Ovary (tissue), 9 donors: ENCODE measurements around the gene CSTPP1. TPM values are rescaled to one million over a fixed set of nuclear protein-coding genes. Genes with fewer than 3 reads are reported as not detected.

Experiments
- DNase-seq, 5 donors: peaks; one replicate each; pipeline ENCODE4 v3.0.0-alpha.2; 2019 to 2020
- H3K27ac ChIP-seq, 2 donors: fragments of 200-600 bp; one replicate each; pipeline versions ENCODE4 v1.5.1 to v1.8.0; 2019 to 2022
- H3K27me3 ChIP-seq: fragments of 200-600 bp; one replicate; pipeline ENCODE4 v1.8.0; 2022
- H3K36me3 ChIP-seq: fragments of 200-600 bp; sonication (generic); one replicate; pipeline ENCODE4 v1.5.1; 2019
- H3K4me1 ChIP-seq: one replicate; pipeline ENCODE4 v1.8.1; 2013; ENCODE audit warnings: mild to moderate bottlenecking, moderate library complexity; ENCODE audit not compliant: insufficient read depth
- H3K4me3 ChIP-seq: fragments of 200-600 bp; sonication (generic); one replicate; pipeline ENCODE4 v1.5.1; 2017
- H3K9me3 ChIP-seq, 2 donors: fragments of 200-600 bp in 1 of 2; sonication (generic) in 1 of 2; one replicate each; pipeline versions ENCODE4 v1.5.1 to v1.8.1; 2013 to 2019; ENCODE audit warnings: mild to moderate bottlenecking in 1 of 2, moderate library complexity in 1 of 2
- CTCF ChIP-seq, 3 donors: fragments of 450-650 bp in 2 of 3; fragments of 200-600 bp in 1 of 3; IDR thresholded peaks; one replicate each; pipeline versions ENCODE4 v1.5.1 to v1.8.0; 2016 to 2022; ENCODE audit warnings: antibody characterized with exemption in 3 of 3, mild to moderate bottlenecking in 1 of 3
- EP300 ChIP-seq: sonication (generic); formaldehyde crosslinking; IDR thresholded peaks from one replicate; pipeline ENCODE4 v1.6.1; 2017; ENCODE audit warnings: antibody characterized with exemption
- POLR2A ChIP-seq: fragments of 450-650 bp; IDR thresholded peaks from one replicate; pipeline ENCODE4 v1.6.1; 2017; ENCODE audit warnings: antibody characterized with exemption, mild to moderate bottlenecking, moderate library complexity
- WGBS, 3 donors: extraction: QIAGEN DNeasy Blood & Tissue Kit in 1 of 3; methylation state at CpG; one replicate each; pipeline versions ENCODE4 v1.1.5 to v1.1.7; 2013 to 2017; 5-methylcytosine and 5-hydroxymethylcytosine counted together
- intact Hi-C, 4 donors: fragments of 100-400 bp; cut with DNase I; formaldehyde crosslinking; loops; one replicate each; pipeline versions ENCODE4 v1.11.0 to v1.15.1; 2022 to 2023
- polyA plus RNA-seq, 2 donors: library from polyadenylated mRNA; stranded (reverse); fragments of 200-250 nt in 1 of 2; fragments of 350-450 nt in 1 of 2; fragmentation: Illumina TruSeq in 1 of 2; extraction: RNeasy Lipid Tissue Mini Kit (QIAGEN cat#74804) in 1 of 2; gene quantifications; one replicate each; pipeline ENCODE4 v1.2.3, GENCODE V29; 2013 to 2014
- total RNA-seq, 7 donors: library from RNA; depleted of rRNA in 2 of 7; stranded (reverse); fragments of >200 nt in 2 of 7; fragmentation: NEBNext Ultra II Directional in 3 of 7; extraction: Animal tissue kit (Norgen Biotek cat#: 25700) in 3 of 7; gene quantifications; one replicate each; pipeline versions ENCODE4 v1.1.0 to v1.2.4, GENCODE V29; 2016 to 2023
- donor health status: DM: no; HTN: no; CAD: no; lungs with moderate emphysema.
- donor health status: DM: no; HTN: no; CAD: no.
- donor health status: Bipolar disorder and iron deficiency.
- donor health status: DM: yes; HTN: yes; CAD: no.
- donor health status: DM: no; HTN: no; CAD: no.
- donor health status: DM: yes; HTN: yes; CAD: no.

The CSTPP1 gene
- total and polyA plus RNA-seq, 9 donors: 20.3 to 42.6 (median 25.6) TPM

GRCh38 chr11:47051217-47051616 lies 114.7 kb downstream of the CSTPP1 start:
- no peak overlapping the region for H3K27ac ChIP-seq
- H3K4me3 ChIP-seq: no peak overlapping the region
- no peak for TF ChIP-seq POLR2A
- TF ChIP-seq EP300: no peak
- TF ChIP-seq CTCF (IDR thresholded peaks at IDR 0.05): no peak
- WGBS, 3 donors: 11 to 18% (median 18%) methylated on average over 1 of the region's 1 CpG
- no peaks in the 10 kb centered on the region for H3K4me1 ChIP-seq
- no peak for DNase-seq
- no peaks in the 10 kb centered on the region for H3K36me3 ChIP-seq
- intact Hi-C loops: no loop called here
- H3K9me3 ChIP-seq: no peaks in the 10 kb centered on the region
- no peaks in the 10 kb centered on the region for H3K27me3 ChIP-seq

DNA sequence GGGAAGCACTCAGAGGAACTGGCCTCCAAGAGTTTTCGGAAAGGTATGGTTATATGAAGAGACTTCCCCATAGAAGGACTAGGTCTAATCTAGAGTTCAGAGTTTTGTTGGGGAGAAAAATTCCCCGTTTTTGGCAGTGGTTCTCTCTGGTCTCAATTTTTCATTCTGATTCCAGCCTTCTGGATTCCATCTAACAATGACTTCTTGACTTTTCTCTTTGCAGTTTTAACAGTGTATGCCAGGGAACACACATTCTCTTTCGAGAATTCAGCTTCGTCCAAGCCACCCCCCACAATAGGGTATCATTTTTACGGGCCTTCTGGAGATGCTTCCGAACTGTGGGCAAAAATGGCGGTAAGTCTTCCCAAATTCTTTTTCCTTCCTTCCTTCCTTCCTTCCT lies 115.6 kb downstream of the CSTPP1 start:
- no peak overlapping the region for H3K27ac ChIP-seq
- H3K36me3 ChIP-seq: no peaks in the 10 kb centered on the region
- intact Hi-C loops: no loop called here
- no peak overlapping the region for H3K4me3 ChIP-seq
- no peaks in the 10 kb centered on the region for H3K4me1 ChIP-seq
- no peaks in the 10 kb centered on the region for H3K9me3 ChIP-seq
- no peaks in the 10 kb centered on the region for H3K27me3 ChIP-seq
- WGBS, 3 donors: 80 to 94% (median 94%) methylated on average over 7 of the region's 7 CpGs
- TF ChIP-seq CTCF (IDR thresholded peaks at IDR 0.05) (no peak), EP300 (no peak), POLR2A (no peak)
- DNase-seq: no peak

- Histone ChIP-seq H3K4me1 (no peaks in the 10 kb centered on the region), H3K4me3 (no peak overlapping the region), H3K9me3 (no peaks in the 10 kb centered on the region), H3K27ac (no peak overlapping the region), H3K36me3 (no peaks in the 10 kb centered on the region), H3K27me3 (no peaks in the 10 kb centered on the region)
- no peak for DNase-seq
- TF ChIP-seq EP300: no peak
- TF ChIP-seq POLR2A: no peak
- no peak for TF ChIP-seq CTCF (IDR thresholded peaks at IDR 0.05)
- intact Hi-C loops: no loop called here
Measured at GRCh38 chr11:47052576-47052975, 116.0 kb downstream of the CSTPP1 start.

GRCh38 chr11:47055534-47055933 lies 119.0 kb downstream of the CSTPP1 start:
- Histone ChIP-seq H3K4me3 (no peak overlapping the region), H3K9me3 (no peaks in the 10 kb centered on the region), H3K27ac (no peak overlapping the region), H3K36me3 (no peaks in the 10 kb centered on the region), H3K4me1 (no peaks in the 10 kb centered on the region), H3K27me3 (no peaks in the 10 kb centered on the region)
- TF ChIP-seq EP300 (no peak), CTCF (IDR thresholded peaks at IDR 0.05) (no peak), POLR2A (no peak)
- intact Hi-C loops: no loop called here
- no peak for DNase-seq
- 80 to 91% (median 84%) methylated on average over 1 of the region's 1 CpG for WGBS, 3 donors
